Right atrium auricular region (tissue), 2 donors: Measurements from ENCODE around the gene TIMM44. TPM values are rescaled to one million over a fixed set of nuclear protein-coding genes. Genes with fewer than 3 reads are reported as not detected.
A peak's percentile ranks its signal among the peaks of the same experiment; 100 is the strongest.
"Not testable (repeated sequence)": the region's sequence is repeated elsewhere in the genome, so short reads cannot be mapped to it uniquely, and the experiment has no call there.

Source experiments
- DNase-seq: peaks from one replicate; pipeline ENCODE4 v3.0.0-alpha.2; 2019; ENCODE audit warnings: low spot score
- H3K27ac ChIP-seq, 2 donors: fragments of 200-600 bp; sonication (generic); 1 replicate in 1 of 2; 2 replicates in 1 of 2; pipeline ENCODE4 v1.5.1; 2016 to 2019
- H3K27me3 ChIP-seq, 2 donors: fragments of 200-600 bp; sonication (generic); one replicate each; pipeline versions ENCODE4 v1.5.1 to v1.6.0; 2017 to 2019
- H3K36me3 ChIP-seq: fragments of 200-600 bp; sonication (generic); one replicate; pipeline ENCODE4 v1.5.1; 2016
- H3K4me1 ChIP-seq, 2 donors: fragments of 200-600 bp; sonication (generic); one replicate each; pipeline versions ENCODE4 v1.5.1 to v1.6.0; 2017 to 2019
- H3K4me3 ChIP-seq, 2 donors: fragments of 200-600 bp; sonication (generic); 1 replicate in 1 of 2; 2 replicates in 1 of 2; pipeline ENCODE4 v1.5.1; 2017 to 2019; ENCODE audit warnings: mild to moderate bottlenecking in 1 of 2, moderate library complexity in 1 of 2
- H3K9me3 ChIP-seq, 2 donors: fragments of 200-600 bp; sonication (generic); one replicate each; pipeline ENCODE4 v1.5.1; 2019
- total RNA-seq, 2 donors: library from RNA; depleted of rRNA; stranded (reverse); fragments of >200 nt; gene quantifications; one replicate each; pipeline ENCODE4 v1.1.0, GENCODE V29; 2016
- TF ChIP-seq, protein P1 (sequence below), 2 donors: fragments of 200-600 bp; sonication (generic); IDR thresholded peaks; one replicate each; pipeline ENCODE4 v1.5.1; 2019; ENCODE audit warnings: antibody characterized with exemption in 2 of 2

Gene TIMM44
- total RNA-seq, 2 donors from 2014 or later = 49.1 to 64.1 TPM

DNA sequence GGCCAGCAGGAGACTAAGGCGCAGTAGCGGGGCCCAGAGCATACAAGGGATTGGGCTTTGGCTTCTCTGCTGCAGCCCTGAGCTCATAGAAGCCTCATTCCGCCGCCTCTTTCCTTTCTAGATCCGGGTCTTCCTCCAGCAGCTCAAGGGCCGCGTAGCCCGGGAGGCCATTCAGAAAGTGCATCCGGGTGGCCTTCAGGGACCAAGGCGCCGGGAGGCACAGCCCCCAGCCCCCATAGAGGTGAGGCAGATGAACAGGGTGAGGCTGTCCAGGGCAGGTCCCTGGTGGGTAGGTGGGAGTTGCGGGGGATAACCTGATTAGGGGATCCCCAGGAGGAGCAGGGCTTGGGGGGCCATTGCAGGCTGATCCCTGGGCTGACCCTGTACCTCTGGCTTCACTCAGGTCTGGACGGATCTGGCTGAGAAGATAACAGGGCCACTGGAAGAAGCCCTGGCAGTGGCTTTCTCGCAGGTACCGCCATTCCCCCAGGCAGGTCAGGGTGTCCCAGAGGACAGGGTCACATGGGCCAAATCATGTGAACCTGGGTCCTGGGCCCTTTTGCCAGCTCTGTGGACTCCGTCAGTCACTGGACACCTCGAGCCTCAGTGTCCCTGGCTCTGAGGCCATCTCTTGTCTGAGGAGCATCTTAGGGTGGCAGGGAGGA, 22.0 kb downstream of the TIMM44 start:
- Histone ChIP-seq H3K4me3 (peak overlapping the region; percentile 73 to 88), H3K9me3 (no peaks in the 10 kb centered on the region), H3K4me1 (peaks cover 0 to 60% of the 10 kb centered on the region in 2 donors), H3K36me3 (peaks cover 15% of the 10 kb centered on the region), H3K27me3 (peaks cover 0 to 9% of the 10 kb centered on the region in 2 donors), H3K27ac (peak overlapping the region; percentile 57 to 94)
- no peak for DNase-seq
- TF ChIP-seq, protein P1, sequence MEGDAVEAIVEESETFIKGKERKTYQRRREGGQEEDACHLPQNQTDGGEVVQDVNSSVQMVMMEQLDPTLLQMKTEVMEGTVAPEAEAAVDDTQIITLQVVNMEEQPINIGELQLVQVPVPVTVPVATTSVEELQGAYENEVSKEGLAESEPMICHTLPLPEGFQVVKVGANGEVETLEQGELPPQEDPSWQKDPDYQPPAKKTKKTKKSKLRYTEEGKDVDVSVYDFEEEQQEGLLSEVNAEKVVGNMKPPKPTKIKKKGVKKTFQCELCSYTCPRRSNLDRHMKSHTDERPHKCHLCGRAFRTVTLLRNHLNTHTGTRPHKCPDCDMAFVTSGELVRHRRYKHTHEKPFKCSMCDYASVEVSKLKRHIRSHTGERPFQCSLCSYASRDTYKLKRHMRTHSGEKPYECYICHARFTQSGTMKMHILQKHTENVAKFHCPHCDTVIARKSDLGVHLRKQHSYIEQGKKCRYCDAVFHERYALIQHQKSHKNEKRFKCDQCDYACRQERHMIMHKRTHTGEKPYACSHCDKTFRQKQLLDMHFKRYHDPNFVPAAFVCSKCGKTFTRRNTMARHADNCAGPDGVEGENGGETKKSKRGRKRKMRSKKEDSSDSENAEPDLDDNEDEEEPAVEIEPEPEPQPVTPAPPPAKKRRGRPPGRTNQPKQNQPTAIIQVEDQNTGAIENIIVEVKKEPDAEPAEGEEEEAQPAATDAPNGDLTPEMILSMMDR (IDR thresholded peaks at IDR 0.05) = no peak

DNA sequence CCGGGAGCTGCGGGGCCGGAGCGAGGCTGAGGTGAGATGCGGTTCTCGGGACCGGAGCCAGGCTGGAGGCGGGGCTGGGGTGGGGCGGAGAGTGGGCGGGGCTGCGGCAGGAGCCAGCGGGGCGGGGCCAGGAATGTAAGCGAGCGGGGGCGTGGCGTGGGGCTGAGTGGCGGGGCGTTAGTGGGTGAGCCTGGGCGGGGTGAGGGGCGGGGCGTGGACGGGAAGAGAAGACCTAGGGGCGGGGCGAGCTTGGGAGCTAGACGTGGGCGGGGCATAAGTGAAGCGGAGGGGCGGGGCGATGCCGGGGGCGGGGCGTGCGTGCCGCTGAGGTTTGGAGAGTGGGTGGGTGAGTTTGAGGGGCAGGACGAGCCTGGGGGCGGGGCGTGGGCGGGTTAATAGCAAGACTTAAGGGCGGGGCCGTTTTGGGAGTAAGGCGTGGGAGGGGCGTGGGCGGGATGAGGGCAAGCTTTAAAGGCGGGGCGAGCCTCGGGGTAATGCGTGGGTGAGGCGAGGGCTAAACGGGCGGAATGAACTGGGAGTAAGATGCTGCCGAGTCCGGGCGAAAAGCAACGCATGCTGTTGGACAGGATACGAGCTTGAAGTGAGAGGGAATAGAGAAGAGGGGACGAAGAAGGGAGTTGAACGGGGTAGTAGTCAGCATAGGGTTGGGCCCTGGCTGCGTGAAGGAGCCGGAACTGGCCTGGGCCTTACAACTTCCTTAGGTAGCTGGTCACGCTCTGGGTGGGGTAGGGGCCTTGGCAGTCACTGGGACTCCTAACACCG, 22.8 kb downstream of the TIMM44 start:
- Histone ChIP-seq H3K4me1 (peaks cover 0 to 63% of the 10 kb centered on the region in 2 donors), H3K4me3 (peak overlapping the region; percentile 73 to 88), H3K27me3 (peaks cover 0 to 15% of the 10 kb centered on the region in 2 donors), H3K27ac (peak overlapping the region; percentile 94), H3K9me3 (no peaks in the 10 kb centered on the region), H3K36me3 (peaks cover 15% of the 10 kb centered on the region)
- DNase-seq = peak; percentile 99
- TF ChIP-seq, protein P1 (IDR thresholded peaks at IDR 0.05) = no peak

- TF ChIP-seq, protein P1 (IDR thresholded peaks at IDR 0.05) = no peak
- H3K27ac ChIP-seq = peak within 1 kb of the TSS; percentile 94
- peak; percentile 96 for DNase-seq
- H3K36me3 ChIP-seq = peaks cover 15% of the 10 kb centered on the region
- peak within 1 kb of the TSS; percentile 73 to 88 for H3K4me3 ChIP-seq
- peaks cover 0 to 54% of the 10 kb centered on the region in 2 donors for H3K4me1 ChIP-seq
- H3K27me3 ChIP-seq = peaks cover 0 to 15% of the 10 kb centered on the region in 2 donors
- no peaks in the 10 kb centered on the region for H3K9me3 ChIP-seq
Measured at GRCh38 chr19:7919610-7920518, 23.6 kb downstream of the TIMM44 start, which contains the start of gene SNAPC2. Gene SNAPC2, plus strand, starts transcription at chr19:7920338. Its CDS starts 29 bp downstream, at chr19:7920367.

DNA sequence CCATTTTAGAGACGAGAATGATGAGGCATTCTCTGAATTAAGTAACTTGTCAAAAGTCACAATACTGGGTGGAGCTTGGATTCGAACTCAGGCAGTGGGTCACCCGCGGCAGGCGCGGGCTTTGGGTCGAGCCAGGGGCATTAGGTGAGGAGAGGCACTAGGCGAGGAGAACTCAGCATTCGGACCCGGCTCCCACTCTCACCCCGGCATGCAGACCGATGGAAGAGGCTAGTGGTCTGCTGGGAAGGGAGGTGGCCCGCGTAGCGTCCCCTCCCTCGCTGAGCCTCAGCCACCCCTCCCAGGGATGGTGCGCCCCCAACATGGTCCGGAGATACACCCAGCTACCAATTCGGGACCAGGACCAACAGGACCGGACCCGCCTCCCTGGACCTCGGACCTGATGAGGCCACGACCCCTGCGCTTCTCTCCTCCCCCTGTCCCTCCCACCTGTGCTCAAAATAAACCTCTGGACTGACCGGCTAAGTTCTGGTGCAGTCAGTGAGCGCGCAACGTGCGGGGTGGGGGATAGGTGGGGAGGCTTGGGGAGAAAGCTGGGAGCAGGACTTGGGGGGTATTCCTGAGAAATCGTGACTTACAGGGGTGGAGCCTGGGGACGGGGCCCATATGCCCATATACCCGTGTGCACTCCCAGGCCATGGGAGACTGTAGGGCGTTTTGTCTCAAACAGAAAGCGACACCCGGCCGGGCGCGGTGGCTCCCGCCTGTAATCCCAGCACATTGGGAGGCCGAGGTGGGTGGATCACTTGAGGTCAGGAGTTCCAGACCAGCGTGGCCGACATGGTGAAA, 24.6 kb downstream of the TIMM44 start:
- Histone ChIP-seq H3K36me3 (peaks cover 15% of the 10 kb centered on the region), H3K27me3 (peaks cover 0 to 15% of the 10 kb centered on the region in 2 donors), H3K4me3 (no peak overlapping the region), H3K27ac (peak overlapping the region; percentile 94), H3K4me1 (peaks cover 0 to 50% of the 10 kb centered on the region in 2 donors), H3K9me3 (no peaks in the 10 kb centered on the region)
- DNase-seq = no peak
- TF ChIP-seq, protein P1 (IDR thresholded peaks at IDR 0.05) = no peak

DNA sequence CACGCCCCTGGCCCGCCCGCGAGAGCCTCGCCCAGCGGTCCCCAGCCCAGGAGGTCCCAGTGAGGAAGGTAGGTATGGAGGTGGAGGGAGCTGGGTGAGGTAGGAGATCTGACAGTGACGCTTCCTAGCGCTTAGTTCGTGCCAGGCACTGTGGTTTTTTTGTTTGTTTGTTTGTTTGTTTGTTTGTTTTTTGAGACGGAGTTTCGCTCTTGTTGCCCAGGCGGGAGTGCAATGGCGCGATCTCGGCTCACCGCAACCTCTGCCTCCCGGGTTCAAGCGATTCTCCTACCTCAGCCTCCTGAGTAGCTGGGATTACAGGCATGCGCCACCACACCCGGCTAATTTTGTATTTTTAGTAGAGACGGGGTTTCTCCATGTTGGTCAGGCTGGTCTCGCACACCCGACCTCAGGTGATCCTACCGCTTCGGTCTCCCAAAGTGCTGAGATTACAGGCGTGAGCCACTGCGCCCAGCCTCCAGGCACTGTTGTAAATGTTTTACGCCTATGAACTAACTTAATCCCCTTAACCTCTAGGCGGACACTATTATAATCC, 25.3 kb downstream of the TIMM44 start:
- Histone ChIP-seq H3K4me1 (peaks cover 0 to 50% of the 10 kb centered on the region in 2 donors), H3K27me3 (peaks cover 0 to 15% of the 10 kb centered on the region in 2 donors), H3K27ac (peak overlapping the region; percentile 66 to 86), H3K36me3 (peaks cover 14% of the 10 kb centered on the region), H3K4me3 (peak overlapping the region in 1 of 2 donors; percentile 47)
- DNase-seq, H3K9me3 ChIP-seq: not testable (repeated sequence)
